GM19395 (cell line): Measurements from ENCODE around the gene CXCL17.

Experiments
- ATAC-seq: cut with Tn5 transposase; IDR thresholded peaks from one replicate; pipeline ENCODE4 v1.9.1; 2021; ENCODE audit warnings: mild to moderate bottlenecking, moderate library complexity; ENCODE audit not compliant: unreplicated experiment

Gene CXCL17

DNA sequence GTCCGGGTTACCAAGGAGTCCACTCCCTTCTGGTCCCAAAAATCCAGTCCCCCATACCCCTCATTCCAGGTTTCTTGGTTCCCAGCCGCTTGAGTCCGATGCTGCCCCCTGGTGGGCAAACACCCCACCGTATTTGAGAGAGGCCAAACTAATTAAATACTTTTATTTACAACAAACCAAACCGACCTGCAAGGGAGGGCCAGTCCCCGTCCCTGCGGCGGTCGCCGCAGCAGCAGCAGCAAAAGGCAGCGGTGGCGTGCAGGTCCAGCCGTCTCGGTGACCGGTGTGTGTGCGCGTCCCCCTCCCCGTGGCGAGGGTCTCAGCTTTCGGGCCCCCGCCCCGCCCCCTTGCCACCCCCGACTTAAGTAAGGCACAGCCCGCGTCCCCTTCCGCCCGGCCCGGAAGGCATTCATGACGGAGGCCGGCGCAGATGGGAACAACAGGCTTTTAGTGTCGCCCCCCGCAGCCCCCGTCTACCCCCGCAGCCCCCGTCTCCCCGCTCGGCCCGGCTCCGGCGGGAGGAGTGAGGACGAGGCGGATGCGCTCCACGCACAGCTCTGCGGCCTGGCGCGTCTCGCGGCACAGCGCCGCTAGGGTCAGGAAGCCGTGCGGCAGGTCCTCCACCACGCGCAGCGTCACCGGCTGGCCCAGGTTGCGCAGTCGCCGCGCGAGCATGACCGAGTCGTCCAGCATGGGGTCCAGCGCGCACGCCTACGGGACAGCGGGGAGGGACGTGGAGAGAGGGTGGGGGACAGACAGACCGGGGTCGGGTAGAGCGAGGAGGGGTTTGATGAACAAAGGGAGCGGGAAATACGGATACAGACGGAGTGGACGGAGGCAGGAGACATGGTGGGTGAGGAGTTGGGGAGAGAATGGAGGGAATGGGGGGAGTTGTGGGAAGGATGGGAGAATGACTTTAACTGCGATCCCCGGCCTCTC, 41.1 kb downstream of the CXCL17 start:
- no peak for ATAC-seq

- ATAC-seq = no peak
Observed at GRCh38 chr19:42400404-42400803, 42.3 kb downstream of the CXCL17 start.

DNA sequence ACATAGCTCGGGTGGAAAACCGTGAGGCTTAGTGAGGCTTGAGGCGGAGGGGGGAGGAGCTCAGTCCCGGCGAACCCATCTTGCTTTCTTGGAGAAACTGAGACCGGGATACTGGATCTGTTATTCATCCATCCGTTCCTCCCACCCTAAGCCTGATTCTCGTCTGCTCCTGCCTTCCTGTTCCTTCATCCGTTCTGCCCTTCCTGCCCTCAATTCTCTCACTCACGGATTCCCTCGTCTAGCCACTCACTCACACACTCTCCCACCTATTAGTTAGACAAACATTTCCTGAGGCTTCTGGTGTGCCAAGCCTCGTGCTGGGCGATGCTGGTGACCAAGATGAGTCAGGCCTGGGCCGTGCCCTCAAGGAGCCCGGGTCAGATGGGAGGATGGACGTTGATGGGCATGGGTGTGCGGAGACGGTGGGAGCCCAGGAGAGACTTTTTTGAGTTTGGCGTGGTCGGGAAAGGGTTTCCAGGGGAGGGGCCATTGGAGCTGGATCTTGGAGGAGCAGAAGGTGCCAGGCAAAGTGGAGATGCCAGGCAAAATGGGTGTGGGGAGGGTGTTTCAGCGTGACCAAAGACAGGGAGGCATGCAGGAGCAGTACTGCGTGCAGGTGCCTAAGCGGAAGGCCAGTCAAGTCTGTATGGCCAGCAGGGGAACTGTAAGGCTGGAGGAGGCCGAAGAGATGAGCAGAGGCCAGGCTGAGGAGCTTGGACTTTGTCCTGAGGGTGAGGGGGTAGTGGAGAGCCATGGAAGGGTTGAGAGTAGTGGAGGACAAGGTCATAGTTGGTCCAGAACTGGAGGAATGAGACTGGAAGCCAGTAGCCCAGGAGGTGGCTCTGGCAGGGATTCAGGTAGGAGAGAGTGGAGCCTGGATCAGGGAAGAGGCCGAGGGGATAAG, 45.2 kb downstream of the CXCL17 start:
- no peak for ATAC-seq

DNA sequence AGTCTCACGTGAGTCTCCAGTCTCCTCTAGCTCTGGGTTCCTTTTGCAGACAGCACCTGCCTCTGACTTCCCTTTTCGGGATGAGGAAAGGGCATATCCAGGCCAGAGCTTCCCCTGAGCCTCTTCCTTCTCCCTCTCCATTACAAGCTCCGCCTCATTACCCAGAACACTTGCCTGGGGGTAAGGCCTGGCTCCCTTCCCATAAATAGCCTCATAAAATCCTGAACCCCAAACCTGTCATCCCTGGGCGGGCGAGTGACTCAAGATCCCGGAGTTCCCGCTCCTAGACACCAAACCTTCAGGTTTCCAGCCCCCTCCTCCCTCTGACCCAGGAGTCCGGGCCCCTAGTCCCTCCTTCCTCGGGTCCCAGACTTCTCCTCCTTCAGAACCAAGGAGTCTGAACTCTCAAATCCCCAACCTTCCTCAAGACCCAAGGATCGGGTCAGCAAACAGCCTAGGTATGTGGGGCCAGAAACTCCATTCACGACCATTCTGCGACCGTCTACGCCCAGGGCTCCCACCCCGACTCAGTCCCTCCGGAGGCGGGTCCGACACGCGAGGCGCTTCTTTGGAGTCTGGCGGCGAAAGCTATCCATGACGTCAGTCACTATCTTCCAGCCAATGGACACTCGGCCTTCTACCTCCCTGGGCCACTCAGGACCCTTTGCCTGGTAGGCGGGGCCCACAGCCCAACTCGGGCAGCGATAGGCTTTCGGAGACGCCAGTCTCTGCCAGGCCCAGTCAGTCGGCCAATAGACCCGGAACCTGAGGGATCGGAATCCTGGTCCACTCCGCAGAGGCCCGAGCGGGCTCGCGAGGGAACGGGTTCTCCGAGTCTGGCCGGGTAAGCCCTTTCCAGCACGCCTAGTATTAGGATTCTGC, 46.1 kb downstream of the CXCL17 start:
- ATAC-seq = peak; percentile 86

GRCh38 chr19:42394751-42395150, 48.0 kb downstream of the CXCL17 start:
- ATAC-seq = no peak

- no peak for ATAC-seq
Observed at GRCh38 chr19:42392165-42392564, 50.6 kb downstream of the CXCL17 start.

DNA sequence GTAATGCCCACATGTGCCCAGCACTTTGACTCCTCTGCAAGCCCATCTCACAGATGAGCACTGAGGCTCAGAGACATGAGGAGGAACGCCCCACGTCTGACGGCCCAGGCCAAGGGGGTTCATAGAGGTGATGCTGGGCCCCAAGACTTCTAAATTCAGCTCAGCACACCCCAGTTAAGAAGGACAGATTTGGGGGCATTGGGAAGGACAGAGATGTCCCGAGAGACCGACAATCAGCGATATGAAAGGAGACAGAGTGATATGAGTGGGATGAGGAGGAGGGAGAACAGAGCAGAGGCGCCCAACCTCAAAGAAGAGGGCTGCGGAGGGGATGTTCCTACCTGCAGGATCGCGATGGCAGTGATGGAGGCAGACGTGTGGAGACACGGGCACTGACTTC, 52.8 kb downstream of the CXCL17 start, which contains the start of gene CNFN:
Gene CNFN, minus strand, starts transcription at position 399 of the 400 bp plus-strand sequence. CDS start 1,260 bp downstream, outside the sequence.
- ATAC-seq = no peak

DNA sequence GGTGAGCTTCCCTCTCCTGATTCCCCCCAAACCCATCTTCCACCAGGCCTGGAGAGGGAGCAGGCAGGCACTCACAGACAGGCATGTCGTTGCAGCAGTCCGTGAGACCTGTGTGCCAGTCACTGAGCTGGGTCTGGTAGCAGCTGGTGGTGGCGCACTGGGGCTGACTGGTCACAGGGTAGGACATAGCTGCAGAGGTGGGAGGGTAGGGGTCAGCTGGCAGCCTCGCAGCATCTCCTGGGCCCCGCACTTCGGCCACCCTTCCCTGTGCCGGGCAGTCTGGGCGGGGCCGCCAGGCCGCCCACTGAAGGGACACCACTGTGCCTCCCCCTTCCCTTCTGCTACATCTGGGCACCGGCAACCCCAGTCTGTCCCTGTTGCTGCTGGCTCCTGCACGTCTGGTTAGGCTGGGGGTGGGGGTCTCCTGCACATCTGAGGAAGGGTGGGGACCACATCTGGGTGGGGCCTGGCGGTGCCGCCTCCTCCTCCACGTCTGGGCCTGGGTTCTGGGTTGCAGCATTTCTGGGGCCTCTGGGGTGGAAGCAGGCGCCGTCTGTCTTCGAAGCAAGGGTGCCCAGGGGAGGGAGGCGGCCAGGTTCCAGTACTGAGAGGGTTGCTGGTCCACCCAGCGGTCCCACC, 53.8 kb downstream of the CXCL17 start:
- ATAC-seq = no peak

- no peak for ATAC-seq
Observed at GRCh38 chr19:42386974-42387707, 55.6 kb downstream of the CXCL17 start.

DNA sequence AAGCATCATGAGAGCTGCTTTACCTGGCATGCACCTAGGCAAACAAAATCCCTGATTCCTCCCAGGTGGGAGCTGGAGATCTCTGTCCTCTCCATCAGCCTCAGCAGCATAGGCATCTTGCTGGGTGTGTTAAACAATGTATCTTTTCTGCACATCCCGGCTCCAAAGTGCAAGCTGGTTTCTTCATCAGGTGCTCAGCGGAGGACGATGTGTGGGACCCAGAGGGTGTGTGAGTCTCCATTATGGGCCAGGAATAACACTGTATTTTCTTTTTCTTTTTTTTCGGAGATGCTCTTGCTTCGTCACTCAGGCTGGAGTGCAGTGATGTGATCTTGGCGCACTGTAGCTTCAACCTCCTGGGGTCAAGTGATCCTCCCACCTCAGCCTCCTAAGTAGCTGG, 62.6 kb downstream of the CXCL17 start:
- ATAC-seq = no peak
